ENCODE results near the gene CNPY3.
"Not testable (repeated sequence)": the region's sequence is repeated elsewhere in the genome, so short reads cannot be mapped to it uniquely, and the experiment has no call there.

CNPY3 gene

DNA sequence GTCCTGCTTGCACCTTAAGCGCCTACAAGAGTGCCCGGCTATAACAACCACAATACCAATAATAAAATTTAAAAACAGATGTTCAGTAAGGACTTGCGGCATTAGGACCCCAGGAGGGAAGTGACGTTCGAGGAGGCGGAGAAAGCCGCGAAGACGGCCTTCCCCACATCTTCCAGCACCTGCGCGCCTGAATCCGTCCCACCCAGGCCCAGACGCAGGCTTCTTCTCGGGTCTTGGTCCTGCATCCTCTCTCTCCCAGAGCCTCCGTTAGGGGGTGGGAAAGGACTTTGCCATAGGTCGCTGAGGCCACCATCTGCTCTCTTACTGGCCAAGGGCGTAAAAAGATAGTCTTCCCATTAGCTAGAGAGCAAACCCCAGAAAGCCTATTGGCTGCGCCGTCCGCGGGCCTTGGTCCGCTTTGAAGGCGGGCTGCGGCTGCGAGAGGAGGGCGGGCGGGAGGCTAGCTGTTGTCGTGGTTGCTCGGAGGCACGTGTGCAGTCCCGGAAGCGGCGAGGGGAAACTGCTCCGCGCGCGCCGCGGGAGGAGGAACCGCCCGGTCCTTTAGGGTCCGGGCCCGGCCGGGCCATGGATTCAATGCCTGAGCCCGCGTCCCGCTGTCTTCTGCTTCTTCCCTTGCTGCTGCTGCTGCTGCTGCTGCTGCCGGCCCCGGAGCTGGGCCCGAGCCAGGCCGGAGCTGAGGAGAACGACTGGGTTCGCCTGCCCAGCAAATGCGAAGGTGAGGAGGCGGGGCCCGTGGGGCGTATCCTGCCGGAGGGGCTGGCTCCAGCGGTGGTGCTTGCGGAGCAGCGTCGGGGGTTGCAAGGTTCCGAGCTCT is at the start of gene CNPY3:
Gene CNPY3 (plus strand): TSS at position 495 of the 835 bp plus-strand sequence. CDS start 91 bp downstream, at position 586.
- H3K4me3 ChIP-seq (ENCODE audit: low read depth, low read length), result peak within 1 kb of the TSS; percentile 87
- TF ChIP-seq, protein P1, sequence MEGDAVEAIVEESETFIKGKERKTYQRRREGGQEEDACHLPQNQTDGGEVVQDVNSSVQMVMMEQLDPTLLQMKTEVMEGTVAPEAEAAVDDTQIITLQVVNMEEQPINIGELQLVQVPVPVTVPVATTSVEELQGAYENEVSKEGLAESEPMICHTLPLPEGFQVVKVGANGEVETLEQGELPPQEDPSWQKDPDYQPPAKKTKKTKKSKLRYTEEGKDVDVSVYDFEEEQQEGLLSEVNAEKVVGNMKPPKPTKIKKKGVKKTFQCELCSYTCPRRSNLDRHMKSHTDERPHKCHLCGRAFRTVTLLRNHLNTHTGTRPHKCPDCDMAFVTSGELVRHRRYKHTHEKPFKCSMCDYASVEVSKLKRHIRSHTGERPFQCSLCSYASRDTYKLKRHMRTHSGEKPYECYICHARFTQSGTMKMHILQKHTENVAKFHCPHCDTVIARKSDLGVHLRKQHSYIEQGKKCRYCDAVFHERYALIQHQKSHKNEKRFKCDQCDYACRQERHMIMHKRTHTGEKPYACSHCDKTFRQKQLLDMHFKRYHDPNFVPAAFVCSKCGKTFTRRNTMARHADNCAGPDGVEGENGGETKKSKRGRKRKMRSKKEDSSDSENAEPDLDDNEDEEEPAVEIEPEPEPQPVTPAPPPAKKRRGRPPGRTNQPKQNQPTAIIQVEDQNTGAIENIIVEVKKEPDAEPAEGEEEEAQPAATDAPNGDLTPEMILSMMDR (IDR thresholded peaks at IDR 0.05; ENCODE audit: borderline replicate concordance, insufficient read depth, low read depth, low read length), result no peak

DNA sequence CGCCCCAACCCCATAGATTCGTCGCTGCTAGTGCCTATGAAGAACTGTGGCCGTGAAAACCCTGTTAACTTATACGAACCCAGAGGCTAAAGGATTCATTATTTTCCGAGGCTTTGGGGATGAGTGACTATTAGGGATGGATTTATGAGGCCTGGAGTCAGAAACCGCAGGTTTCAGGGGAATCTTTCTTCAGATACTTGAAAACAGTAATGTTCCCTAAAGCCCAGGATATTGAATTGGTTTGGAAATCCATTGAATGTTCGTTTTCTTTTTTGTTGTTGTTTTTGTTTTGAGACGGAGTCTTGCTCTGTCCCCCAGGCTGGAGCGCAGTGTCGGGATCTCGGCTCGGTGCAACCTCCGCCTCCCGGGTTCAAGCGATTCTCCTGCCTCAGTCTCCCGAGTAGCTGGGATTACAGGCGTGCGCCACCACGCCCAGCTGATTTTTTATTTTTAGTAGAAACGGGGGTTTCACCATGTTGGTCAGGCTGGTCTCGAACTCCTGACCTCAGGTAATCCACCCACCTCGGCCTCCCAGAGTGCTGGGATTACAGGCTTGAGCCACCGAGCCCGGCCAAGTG is 49.0 kb upstream of the CNPY3 start:
- H3K4me3 ChIP-seq (ENCODE audit: low read depth, low read length), result peak overlapping the region; percentile 56

- H3K4me3 ChIP-seq (ENCODE audit: low read depth, low read length), result peak overlapping the region; percentile 56
Measured at GRCh38 chr6:42880871-42881270, 48.4 kb upstream of the CNPY3 start.

DNA sequence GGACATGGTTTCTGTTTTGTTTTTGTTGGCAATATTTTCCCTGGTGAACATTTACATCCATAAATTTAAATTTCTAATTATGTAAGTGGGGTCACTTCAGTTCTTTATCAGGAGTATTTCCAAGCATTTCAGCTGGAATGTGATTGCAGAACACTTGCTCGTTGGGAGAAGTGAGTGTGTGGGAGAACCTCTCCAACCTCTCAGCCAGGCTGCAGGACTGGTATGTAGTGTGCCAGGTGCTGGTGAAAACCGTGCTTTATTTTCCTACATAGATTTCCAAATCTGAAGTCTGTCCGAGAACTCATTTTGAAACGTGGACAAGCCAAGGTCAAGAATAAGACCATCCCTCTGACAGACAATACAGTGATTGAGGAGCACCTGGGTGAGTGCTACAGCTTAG is 43.6 kb upstream of the CNPY3 start:
- no peak overlapping the region for H3K4me3 ChIP-seq (ENCODE audit: low read depth, low read length)
- TF ChIP-seq, protein P1 (IDR thresholded peaks at IDR 0.05; ENCODE audit: borderline replicate concordance, insufficient read depth, low read depth, low read length), result no peak

- not testable (repeated sequence) for H3K4me3 ChIP-seq (ENCODE audit: low read depth, low read length)
Measured at GRCh38 chr6:42888201-42888600, 41.1 kb upstream of the CNPY3 start.

DNA sequence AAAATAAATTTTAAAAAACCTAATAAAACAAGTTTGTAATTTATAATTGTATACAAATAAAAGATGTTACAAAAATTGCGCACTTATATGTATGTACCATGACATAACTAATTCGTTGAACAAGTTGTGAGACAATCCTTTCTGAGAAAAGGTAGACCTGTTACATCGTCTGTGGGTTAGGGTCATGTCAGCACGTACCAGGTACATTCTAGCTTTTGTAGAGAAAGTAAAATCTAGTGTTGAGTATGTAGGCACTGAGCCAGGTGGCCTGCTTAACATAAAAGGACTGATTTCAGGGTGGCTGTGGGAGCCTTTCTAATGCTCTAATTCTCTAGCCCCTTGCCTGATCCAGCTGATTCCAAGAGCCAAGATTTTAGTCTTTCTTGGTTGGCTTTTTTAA is 39.5 kb upstream of the CNPY3 start:
- peak overlapping the region; percentile 59 for H3K4me3 ChIP-seq (ENCODE audit: low read depth, low read length)
- TF ChIP-seq, protein P1 (IDR thresholded peaks at IDR 0.05; ENCODE audit: borderline replicate concordance, insufficient read depth, low read depth, low read length), result no peak

DNA sequence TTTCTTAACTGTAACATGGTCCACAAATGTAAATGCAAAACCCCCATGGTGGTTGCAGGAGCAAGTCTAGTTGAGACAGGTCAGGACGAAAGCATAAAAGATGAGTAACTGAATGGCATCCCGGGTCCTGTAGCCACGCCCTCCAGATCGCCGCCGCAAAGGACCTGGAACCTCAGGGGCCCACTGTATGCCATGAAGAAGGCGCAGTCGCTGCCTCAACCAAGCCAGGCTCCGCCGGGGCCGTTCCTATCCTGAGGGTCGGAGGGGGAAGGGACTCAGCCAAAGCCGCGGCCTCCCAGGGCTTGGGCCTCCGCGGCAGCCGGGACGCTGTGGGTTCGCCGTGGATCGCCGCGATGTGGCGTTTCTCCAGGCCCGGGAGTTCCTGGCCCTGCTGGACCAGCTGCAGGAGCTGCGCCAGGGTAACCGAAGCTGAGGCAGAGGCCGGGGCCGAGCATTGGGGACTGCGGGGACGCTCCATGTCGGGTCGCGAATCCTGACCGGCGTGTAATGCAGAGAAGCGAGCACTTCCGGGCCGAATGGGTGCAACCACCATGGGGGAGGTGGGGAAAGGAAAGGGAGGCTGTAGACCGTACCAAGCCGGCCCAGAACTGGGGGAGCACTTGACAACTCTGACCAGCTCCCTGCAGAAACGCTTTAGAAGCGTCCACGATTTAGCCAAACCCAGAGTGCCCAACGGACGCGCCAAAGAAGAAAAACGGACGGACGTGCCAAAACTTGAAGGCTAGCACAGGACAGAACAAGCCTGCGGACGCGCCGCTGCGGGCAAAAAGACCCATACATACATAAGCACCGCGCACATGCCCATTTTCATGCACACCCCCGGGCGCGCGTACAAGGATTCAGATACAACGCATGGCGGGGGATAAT is 38.7 kb upstream of the CNPY3 start:
- TF ChIP-seq, protein P1 (IDR thresholded peaks at IDR 0.05; ENCODE audit: borderline replicate concordance, insufficient read depth, low read depth, low read length), result no peak
- H3K4me3 ChIP-seq (ENCODE audit: low read depth, low read length), result peak overlapping the region; percentile 59

DNA sequence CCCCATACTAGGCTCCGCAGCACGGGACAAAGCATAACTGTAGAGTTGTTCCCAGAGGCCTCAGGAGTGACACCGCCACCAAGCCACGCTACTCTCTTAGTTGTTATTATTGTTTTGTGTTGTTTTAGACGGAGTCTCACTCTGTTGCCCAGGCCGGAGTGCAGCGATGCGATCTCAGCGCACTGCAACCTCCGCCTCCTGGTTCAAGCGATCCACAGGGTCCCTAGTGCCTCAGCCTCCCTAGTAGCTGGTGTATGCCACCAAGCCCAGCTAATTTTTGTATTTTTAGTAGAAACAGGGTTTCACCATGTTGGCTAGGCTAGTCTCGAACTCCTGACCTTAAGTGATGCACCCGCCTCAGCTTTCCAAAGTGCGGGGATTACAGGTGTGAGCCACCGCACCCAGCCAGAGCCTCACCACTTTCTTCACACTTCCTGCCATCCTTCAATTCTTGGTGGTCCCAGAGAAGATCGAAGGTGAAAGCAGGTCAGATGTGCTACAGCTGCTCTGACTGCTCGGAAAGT is 38.0 kb upstream of the CNPY3 start:
- TF ChIP-seq, protein P1 (IDR thresholded peaks at IDR 0.05; ENCODE audit: borderline replicate concordance, insufficient read depth, low read depth, low read length), result no peak
- peak overlapping the region; percentile 59 for H3K4me3 ChIP-seq (ENCODE audit: low read depth, low read length)

- not testable (repeated sequence) for H3K4me3 ChIP-seq (ENCODE audit: low read depth, low read length)
Measured at GRCh38 chr6:42894041-42894828, 35.0 kb upstream of the CNPY3 start.

All from GM12875 (cell line).